CD1c-positive myeloid dendritic cell (primary cell): ENCODE results near the gene URAD.

ENCODE experiments used
- DNase-seq: peaks from one replicate; pipeline ENCODE4 v3.0.0-alpha.2; 2016; ENCODE audit errors: extremely low spot score

The URAD gene

GRCh38 chr13:28000567-28000966, 12.1 kb upstream of the URAD start:
- DNase-seq, result no peak

- peak; percentile 31 for DNase-seq
These were observed 9.5 kb upstream of the URAD start for GRCh38 chr13:27997904-27998522.

GRCh38 chr13:27991881-27992280, 3.4 kb upstream of the URAD start:
- DNase-seq, result no peak

- DNase-seq, result no peak
These were observed 2.9 kb downstream of the URAD start for GRCh38 chr13:27985600-27985999.

- no peak for DNase-seq
These were observed 6.1 kb downstream of the URAD start for GRCh38 chr13:27982361-27982760.

- DNase-seq, result no peak
These were observed 7.3 kb downstream of the URAD start for GRCh38 chr13:27981006-27981708.

GRCh38 chr13:27980280-27980998, 8.1 kb downstream of the URAD start:
- DNase-seq, result no peak

GRCh38 chr13:27979765-27980279, 8.7 kb downstream of the URAD start:
- DNase-seq, result no peak

- DNase-seq, result no peak
These were observed 9.4 kb downstream of the URAD start for GRCh38 chr13:27979001-27979643.

GRCh38 chr13:27978301-27978968, 10.1 kb downstream of the URAD start:
- DNase-seq, result no peak

GRCh38 chr13:27977476-27978300, 10.8 kb downstream of the URAD start:
- DNase-seq, result no peak

GRCh38 chr13:27976362-27977091, 12.0 kb downstream of the URAD start:
- DNase-seq, result no peak

- DNase-seq, result no peak
These were observed 12.7 kb downstream of the URAD start for GRCh38 chr13:27975564-27976361.

GRCh38 chr13:27973961-27974662, 14.4 kb downstream of the URAD start:
- no peak for DNase-seq

GRCh38 chr13:27973291-27973690, 15.2 kb downstream of the URAD start:
- no peak for DNase-seq

- no peak for DNase-seq
These were observed 16.0 kb downstream of the URAD start for GRCh38 chr13:27972478-27972820.

GRCh38 chr13:27971776-27972477, 16.6 kb downstream of the URAD start:
- no peak for DNase-seq

- no peak for DNase-seq
These were observed 17.3 kb downstream of the URAD start for GRCh38 chr13:27971236-27971645.
